Fibroblast of villous mesenchyme (primary cell): Measurements from ENCODE around the gene COBL. TPM values are rescaled to one million over a fixed set of nuclear protein-coding genes. Genes with fewer than 3 reads are reported as not detected.

Experiments used
- DNase-seq: peaks from one replicate; pipeline ENCODE4 v3.0.0-alpha.2; 2010; ENCODE audit warnings: low read depth
- H3K4me3 ChIP-seq: 2 replicates; pipeline ENCODE4 v1.5.1; 2011; ENCODE audit warnings: low read depth, mild to moderate bottlenecking, low read length
- CTCF ChIP-seq: IDR thresholded peaks from 2 replicates; pipeline ENCODE4 v1.5.1; 2012; ENCODE audit warnings: low read depth, mild to moderate bottlenecking, low read length; ENCODE audit not compliant: insufficient read depth
- total RNA-seq: library from RNA; depleted of rRNA; stranded (reverse); fragments of >200 nt; gene quantifications from 2 replicates; pipeline ENCODE4 v1.2.3, GENCODE V29; 2012

Gene COBL
- total RNA-seq, 1 donor = not detected

DNA sequence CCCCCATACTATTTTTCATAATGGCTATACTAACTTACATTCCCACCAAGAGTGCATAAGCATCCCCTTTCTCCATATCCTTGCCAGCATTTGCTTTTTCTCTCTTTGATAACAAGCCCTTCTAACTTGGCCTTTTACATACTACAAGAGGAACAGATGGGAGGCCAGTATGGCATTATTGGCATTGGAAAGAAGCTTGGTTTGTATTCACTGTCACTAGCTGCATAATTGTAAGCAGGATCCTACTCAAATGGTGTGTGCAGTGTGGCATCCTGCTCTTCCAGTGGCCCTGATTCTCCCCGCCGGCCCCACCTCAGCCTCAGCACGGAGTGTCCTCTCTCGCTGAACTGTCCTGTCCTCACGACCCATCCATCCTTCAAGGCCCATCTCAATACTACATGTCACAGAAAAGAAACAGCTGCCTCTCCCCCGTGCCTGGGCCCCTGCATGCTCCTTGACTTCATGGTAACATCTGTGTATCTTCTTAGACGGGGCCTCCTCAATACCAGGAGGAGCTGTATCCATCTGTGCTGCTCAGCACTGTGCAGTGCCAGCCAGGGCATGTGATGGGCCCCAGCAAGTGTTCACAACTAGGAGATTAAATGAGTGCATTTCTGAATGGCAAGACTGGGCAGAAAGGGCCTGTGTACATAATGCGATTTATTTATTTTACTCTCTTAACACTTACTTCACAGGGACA, 205.2 kb downstream of the COBL start:
- H3K4me3 ChIP-seq = no peak overlapping the region
- no peak for TF ChIP-seq CTCF
- DNase-seq = no peak

GRCh38 chr7:51108134-51108533, 208.5 kb downstream of the COBL start:
- no peak overlapping the region for H3K4me3 ChIP-seq
- TF ChIP-seq CTCF = no peak
- no peak for DNase-seq

- H3K4me3 ChIP-seq = no peak overlapping the region
- DNase-seq = no peak
- no peak for TF ChIP-seq CTCF
These were observed 212.3 kb downstream of the COBL start for GRCh38 chr7:51104278-51104677.

DNA sequence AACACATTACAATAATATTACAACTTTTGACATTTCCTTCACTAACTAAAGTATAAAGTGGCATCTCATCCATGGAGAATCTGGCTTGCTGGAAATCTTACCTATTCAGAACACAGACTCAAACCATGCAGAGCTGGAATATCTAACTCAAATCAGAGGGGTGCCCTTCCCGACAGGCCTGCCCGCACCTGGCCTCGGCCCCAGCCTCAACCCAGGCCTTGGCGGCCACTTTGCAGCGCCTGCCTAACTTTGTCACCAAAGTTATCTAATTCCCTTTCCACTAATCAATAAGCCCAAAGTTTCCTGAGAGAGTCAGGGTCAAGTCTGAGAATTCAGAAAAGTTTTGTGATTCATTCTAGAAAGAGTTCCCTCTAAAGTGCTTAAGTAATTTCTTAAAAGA, 212.9 kb downstream of the COBL start:
- DNase-seq = no peak
- TF ChIP-seq CTCF = no peak
- H3K4me3 ChIP-seq = no peak overlapping the region

DNA sequence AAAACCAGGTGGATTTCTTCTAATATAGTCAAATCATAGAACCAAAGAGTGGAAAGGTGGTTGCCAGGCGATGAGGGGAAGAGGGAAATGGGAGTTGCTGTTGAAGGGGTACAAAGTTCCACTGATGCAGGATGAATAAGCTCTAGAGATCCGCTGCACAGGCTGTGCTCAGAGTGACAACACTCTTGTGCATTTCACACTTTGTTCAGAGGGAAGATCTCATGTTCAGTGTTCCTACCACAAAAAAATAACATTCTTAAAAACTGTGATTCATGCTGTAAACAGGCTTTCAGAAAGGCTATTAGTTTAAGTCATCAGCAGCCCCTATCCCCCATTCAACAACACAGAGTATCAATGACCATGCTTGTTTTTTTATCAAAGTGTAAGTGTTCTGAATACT, 213.8 kb downstream of the COBL start:
- no peak for TF ChIP-seq CTCF
- H3K4me3 ChIP-seq = no peak overlapping the region
- DNase-seq = no peak

DNA sequence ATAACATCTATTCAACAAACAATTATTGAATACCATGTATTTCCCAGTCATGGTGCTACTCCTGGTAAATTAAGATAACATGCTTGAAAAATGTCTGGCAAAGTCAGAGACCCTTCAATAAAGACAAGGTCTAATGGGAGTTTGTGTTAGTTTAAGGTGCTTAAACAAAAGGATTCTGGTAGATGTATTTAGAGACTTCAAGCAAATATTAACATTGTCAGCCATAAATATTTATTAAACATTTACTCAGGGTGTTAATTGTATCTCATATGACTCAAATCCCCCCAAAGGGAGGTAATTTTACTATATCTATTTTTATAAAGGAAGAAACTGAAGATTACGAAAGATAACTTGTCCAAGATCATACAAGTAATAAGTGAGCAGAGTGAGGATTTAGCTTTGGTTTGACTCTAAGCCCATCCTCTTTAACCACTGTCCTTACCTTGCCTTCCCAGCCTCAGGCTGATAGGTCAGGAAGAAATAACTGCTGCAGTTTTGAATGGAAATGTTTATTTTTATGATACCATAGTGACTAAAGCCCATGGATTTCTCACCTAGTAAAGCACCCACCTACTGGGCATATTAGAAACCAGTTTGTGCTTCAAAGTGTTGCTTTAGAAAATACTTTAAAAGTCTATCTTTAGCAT, 215.4 kb downstream of the COBL start:
- H3K4me3 ChIP-seq = no peak overlapping the region
- no peak for TF ChIP-seq CTCF
- DNase-seq = no peak
